ENCODE measurements around the gene IGHMBP2.

Gene IGHMBP2

GRCh38 chr11:68965901-68966853, 62.5 kb downstream of the IGHMBP2 start:
- Histone ChIP-seq H3K27ac (ENCODE audit: extremely low read depth, low read depth, low read length) (no peak overlapping the region), H3K9me3 (ENCODE audit: control insufficient read depth, insufficient read depth, low read depth, low read length) (no peaks in the 10 kb centered on the region), H3K36me3 (ENCODE audit: control insufficient read depth in 2 of 2, insufficient read depth in 1 of 2, low read length in 2 of 2) (no peaks in the 10 kb centered on the region), H3K4me3 (ENCODE audit: low read depth, low read length) (no peak overlapping the region), H3K4me1 (ENCODE audit: control insufficient read depth, insufficient read depth, low read length) (no peaks in the 10 kb centered on the region)
- ChIA-PET CTCF (interaction anchor here (0.7 to 1.5 kb wide), 2 partner anchors 10 to 935 kb away, joined by 3 to 10 read pairs; no protein-coding TSS in a partner anchor), POLR2A (no interaction called here)
- TF ChIP-seq ZNF398 (tag by site-specific recombination; IDR thresholded peaks at IDR 0.05) (no peak), PRDM4 (tag by site-specific recombination; IDR thresholded peaks at IDR 0.05) (no peak), ZFHX2 (tag by site-specific recombination; conservative IDR thresholded peaks at IDR 0.05) (no peak), ZNF221 (tag by site-specific recombination; IDR thresholded peaks at IDR 0.05; ENCODE audit: borderline replicate concordance) (no peak), TCF7L2 (IDR thresholded peaks at IDR 0.05; ENCODE audit: borderline replicate concordance, low read depth, low read length) (no peak), ZNF473 (tag by site-specific recombination; IDR thresholded peaks at IDR 0.05) (no peak), ZNF121 (tag by site-specific recombination; IDR thresholded peaks at IDR 0.05) (no peak), ZNF624 (tag by site-specific recombination; IDR thresholded peaks at IDR 0.05) (no peak), PRDM1 (tag by site-specific recombination; IDR thresholded peaks at IDR 0.05) (no peak), ZNF623 (tag by site-specific recombination; IDR thresholded peaks at IDR 0.05) (no peak), ZNF157 (tag by site-specific recombination; IDR thresholded peaks at IDR 0.05) (no peak), ZBTB48 (tag by site-specific recombination; IDR thresholded peaks at IDR 0.05) (no peak)
- TF ChIP-seq, protein P1, sequence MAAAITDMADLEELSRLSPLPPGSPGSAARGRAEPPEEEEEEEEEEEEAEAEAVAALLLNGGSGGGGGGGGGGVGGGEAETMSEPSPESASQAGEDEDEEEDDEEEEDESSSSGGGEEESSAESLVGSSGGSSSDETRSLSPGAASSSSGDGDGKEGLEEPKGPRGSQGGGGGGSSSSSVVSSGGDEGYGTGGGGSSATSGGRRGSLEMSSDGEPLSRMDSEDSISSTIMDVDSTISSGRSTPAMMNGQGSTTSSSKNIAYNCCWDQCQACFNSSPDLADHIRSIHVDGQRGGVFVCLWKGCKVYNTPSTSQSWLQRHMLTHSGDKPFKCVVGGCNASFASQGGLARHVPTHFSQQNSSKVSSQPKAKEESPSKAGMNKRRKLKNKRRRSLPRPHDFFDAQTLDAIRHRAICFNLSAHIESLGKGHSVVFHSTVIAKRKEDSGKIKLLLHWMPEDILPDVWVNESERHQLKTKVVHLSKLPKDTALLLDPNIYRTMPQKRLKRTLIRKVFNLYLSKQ (tag by site-specific recombination; IDR thresholded peaks at IDR 0.05; ENCODE audit: borderline replicate concordance): no peak
- TF ChIP-seq, protein P2, sequence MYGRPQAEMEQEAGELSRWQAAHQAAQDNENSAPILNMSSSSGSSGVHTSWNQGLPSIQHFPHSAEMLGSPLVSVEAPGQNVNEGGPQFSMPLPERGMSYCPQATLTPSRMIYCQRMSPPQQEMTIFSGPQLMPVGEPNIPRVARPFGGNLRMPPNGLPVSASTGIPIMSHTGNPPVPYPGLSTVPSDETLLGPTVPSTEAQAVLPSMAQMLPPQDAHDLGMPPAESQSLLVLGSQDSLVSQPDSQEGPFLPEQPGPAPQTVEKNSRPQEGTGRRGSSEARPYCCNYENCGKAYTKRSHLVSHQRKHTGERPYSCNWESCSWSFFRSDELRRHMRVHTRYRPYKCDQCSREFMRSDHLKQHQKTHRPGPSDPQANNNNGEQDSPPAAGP (tag by site-specific recombination; IDR thresholded peaks at IDR 0.05): no peak

GRCh38 chr11:68966894-68967780, 63.4 kb downstream of the IGHMBP2 start:
- Histone ChIP-seq H3K4me3 (ENCODE audit: low read depth, low read length) (no peak overlapping the region), H3K9me3 (ENCODE audit: control insufficient read depth, insufficient read depth, low read depth, low read length) (no peaks in the 10 kb centered on the region), H3K4me1 (ENCODE audit: control insufficient read depth, insufficient read depth, low read length) (no peaks in the 10 kb centered on the region), H3K27ac (ENCODE audit: extremely low read depth, low read depth, low read length) (no peak overlapping the region), H3K36me3 (ENCODE audit: control insufficient read depth in 2 of 2, insufficient read depth in 1 of 2, low read length in 2 of 2) (no peaks in the 10 kb centered on the region)
- ChIA-PET POLR2A (no interaction called here), CTCF (interaction anchor here (1.5 kb wide), 1 partner anchor 11 kb away, joined by 10 read pairs; no protein-coding TSS in a partner anchor)
- TF ChIP-seq GLI2 (tag by site-specific recombination; IDR thresholded peaks at IDR 0.05; ENCODE audit: borderline replicate concordance, low read depth): no peak
- TF ChIP-seq, protein P3, sequence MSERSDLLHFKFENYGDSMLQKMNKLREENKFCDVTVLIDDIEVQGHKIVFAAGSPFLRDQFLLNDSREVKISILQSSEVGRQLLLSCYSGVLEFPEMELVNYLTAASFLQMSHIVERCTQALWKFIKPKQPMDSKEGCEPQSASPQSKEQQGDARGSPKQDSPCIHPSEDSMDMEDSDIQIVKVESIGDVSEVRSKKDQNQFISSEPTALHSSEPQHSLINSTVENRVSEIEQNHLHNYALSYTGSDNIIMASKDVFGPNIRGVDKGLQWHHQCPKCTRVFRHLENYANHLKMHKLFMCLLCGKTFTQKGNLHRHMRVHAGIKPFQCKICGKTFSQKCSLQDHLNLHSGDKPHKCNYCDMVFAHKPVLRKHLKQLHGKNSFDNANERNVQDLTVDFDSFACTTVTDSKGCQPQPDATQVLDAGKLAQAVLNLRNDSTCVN (tag by site-specific recombination; optimal IDR thresholded peaks at IDR 0.05): no peak
- no peak for TF ChIP-seq ZNF645 (tag by site-specific recombination; IDR thresholded peaks at IDR 0.05)
- TF ChIP-seq GLIS2 (tag by site-specific recombination; IDR thresholded peaks at IDR 0.05): no peak
- TF ChIP-seq ZBTB49 (tag by site-specific recombination; IDR thresholded peaks at IDR 0.05; ENCODE audit: low read depth): no peak
